NOMO-1 (cell line): ENCODE measurements around the gene HIVEP3.
A peak's percentile ranks its signal among the peaks of the same experiment; 100 is the strongest.

ENCODE experiments used
- DNase-seq, 2 experiments: peaks; one replicate each; lab custom pipeline; 2025; ENCODE audit not compliant: unreplicated experiment in 2 of 2; lab: John Stamatoyannopoulos, UW

The HIVEP3 gene

GRCh38 chr1:41767534-41768525 is 150.9 kb downstream of the HIVEP3 start:
- DNase-seq = no peak

GRCh38 chr1:41766546-41766945 is 152.2 kb downstream of the HIVEP3 start:
- DNase-seq = peak in 1 of 2 experiments; percentile 25

- DNase-seq = no peak
These were observed 152.7 kb downstream of the HIVEP3 start for GRCh38 chr1:41766041-41766440.

- DNase-seq = peak; percentile 65 to 84
These were observed 153.6 kb downstream of the HIVEP3 start for GRCh38 chr1:41765152-41765551.

GRCh38 chr1:41764656-41765055 is 154.1 kb downstream of the HIVEP3 start:
- peak; percentile 32 to 49 for DNase-seq

- no peak for DNase-seq
These were observed 155.9 kb downstream of the HIVEP3 start for GRCh38 chr1:41762777-41763176.

- DNase-seq = no peak
These were observed 156.5 kb downstream of the HIVEP3 start for GRCh38 chr1:41762251-41762650.

GRCh38 chr1:41758904-41759548 is 159.7 kb downstream of the HIVEP3 start:
- DNase-seq = no peak

GRCh38 chr1:41758500-41758899 is 160.2 kb downstream of the HIVEP3 start:
- DNase-seq = no peak

- no peak for DNase-seq
These were observed 164.2 kb downstream of the HIVEP3 start for GRCh38 chr1:41754540-41754939.

GRCh38 chr1:41752514-41753170 is 166.1 kb downstream of the HIVEP3 start:
- no peak for DNase-seq

GRCh38 chr1:41751804-41752513 is 166.8 kb downstream of the HIVEP3 start:
- DNase-seq = peak; percentile 32 to 88

GRCh38 chr1:41749991-41750745 is 168.6 kb downstream of the HIVEP3 start:
- no peak for DNase-seq

GRCh38 chr1:41745022-41745421 is 173.7 kb downstream of the HIVEP3 start:
- no peak for DNase-seq

- DNase-seq = no peak
These were observed 175.4 kb downstream of the HIVEP3 start for GRCh38 chr1:41743366-41743765.

- DNase-seq = no peak
These were observed 176.5 kb downstream of the HIVEP3 start for GRCh38 chr1:41742219-41742618.

- DNase-seq = no peak
These were observed 177.5 kb downstream of the HIVEP3 start for GRCh38 chr1:41741244-41741643.

- peak; percentile 30 to 32 for DNase-seq
These were observed 178.0 kb downstream of the HIVEP3 start for GRCh38 chr1:41740630-41741239.

GRCh38 chr1:41740058-41740457 is 178.7 kb downstream of the HIVEP3 start:
- no peak for DNase-seq
